ENCODE results near the gene KIAA1328.

Gene KIAA1328

DNA sequence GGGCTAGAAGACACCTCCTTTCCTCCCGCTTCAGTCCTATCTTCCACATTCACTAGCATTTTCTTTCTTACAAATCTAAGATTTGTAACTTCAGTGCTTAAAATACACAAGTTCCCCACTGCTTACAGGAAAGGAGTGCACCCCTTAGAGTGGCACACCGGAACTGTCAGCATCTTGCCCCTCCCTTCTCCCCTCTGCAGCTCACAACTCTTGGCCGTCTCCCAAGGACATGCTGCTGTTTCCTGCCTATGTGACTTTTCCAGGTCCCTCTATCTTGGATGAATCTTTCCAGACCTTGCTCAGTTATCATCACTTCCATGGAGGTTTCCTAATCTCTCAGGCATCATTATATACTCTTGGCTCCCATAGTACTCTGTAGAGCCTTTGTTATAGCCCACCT is 401.8 kb downstream of the KIAA1328 start:
- no peak overlapping the region for H3K4me3 ChIP-seq (replicated peaks; ENCODE audit: insufficient read depth, low read length)
- TF ChIP-seq, protein P1, sequence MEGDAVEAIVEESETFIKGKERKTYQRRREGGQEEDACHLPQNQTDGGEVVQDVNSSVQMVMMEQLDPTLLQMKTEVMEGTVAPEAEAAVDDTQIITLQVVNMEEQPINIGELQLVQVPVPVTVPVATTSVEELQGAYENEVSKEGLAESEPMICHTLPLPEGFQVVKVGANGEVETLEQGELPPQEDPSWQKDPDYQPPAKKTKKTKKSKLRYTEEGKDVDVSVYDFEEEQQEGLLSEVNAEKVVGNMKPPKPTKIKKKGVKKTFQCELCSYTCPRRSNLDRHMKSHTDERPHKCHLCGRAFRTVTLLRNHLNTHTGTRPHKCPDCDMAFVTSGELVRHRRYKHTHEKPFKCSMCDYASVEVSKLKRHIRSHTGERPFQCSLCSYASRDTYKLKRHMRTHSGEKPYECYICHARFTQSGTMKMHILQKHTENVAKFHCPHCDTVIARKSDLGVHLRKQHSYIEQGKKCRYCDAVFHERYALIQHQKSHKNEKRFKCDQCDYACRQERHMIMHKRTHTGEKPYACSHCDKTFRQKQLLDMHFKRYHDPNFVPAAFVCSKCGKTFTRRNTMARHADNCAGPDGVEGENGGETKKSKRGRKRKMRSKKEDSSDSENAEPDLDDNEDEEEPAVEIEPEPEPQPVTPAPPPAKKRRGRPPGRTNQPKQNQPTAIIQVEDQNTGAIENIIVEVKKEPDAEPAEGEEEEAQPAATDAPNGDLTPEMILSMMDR (IDR thresholded peaks at IDR 0.05; ENCODE audit: insufficient read depth, low read length), result no peak
- TF ChIP-seq GABPA (IDR thresholded peaks at IDR 0.05; ENCODE audit: low read depth), result no peak
- no peak for TF ChIP-seq SPI1 (IDR thresholded peaks at IDR 0.05; ENCODE audit: borderline replicate concordance, low read depth)
- no peak for TF ChIP-seq POLR2AphosphoS5 (IDR thresholded peaks at IDR 0.05; ENCODE audit: low read depth)
- TF ChIP-seq, protein P2, sequence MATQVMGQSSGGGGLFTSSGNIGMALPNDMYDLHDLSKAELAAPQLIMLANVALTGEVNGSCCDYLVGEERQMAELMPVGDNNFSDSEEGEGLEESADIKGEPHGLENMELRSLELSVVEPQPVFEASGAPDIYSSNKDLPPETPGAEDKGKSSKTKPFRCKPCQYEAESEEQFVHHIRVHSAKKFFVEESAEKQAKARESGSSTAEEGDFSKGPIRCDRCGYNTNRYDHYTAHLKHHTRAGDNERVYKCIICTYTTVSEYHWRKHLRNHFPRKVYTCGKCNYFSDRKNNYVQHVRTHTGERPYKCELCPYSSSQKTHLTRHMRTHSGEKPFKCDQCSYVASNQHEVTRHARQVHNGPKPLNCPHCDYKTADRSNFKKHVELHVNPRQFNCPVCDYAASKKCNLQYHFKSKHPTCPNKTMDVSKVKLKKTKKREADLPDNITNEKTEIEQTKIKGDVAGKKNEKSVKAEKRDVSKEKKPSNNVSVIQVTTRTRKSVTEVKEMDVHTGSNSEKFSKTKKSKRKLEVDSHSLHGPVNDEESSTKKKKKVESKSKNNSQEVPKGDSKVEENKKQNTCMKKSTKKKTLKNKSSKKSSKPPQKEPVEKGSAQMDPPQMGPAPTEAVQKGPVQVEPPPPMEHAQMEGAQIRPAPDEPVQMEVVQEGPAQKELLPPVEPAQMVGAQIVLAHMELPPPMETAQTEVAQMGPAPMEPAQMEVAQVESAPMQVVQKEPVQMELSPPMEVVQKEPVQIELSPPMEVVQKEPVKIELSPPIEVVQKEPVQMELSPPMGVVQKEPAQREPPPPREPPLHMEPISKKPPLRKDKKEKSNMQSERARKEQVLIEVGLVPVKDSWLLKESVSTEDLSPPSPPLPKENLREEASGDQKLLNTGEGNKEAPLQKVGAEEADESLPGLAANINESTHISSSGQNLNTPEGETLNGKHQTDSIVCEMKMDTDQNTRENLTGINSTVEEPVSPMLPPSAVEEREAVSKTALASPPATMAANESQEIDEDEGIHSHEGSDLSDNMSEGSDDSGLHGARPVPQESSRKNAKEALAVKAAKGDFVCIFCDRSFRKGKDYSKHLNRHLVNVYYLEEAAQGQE (IDR thresholded peaks at IDR 0.05; ENCODE audit: insufficient replicate concordance, low read depth), result no peak
- DNase-seq (ENCODE audit: low read depth in 1 of 2, low spot score in 1 of 2), result no peak
- H3K27ac ChIP-seq (replicated peaks), result no peak overlapping the region
- no peaks in the 10 kb centered on the region for H3K27me3 ChIP-seq (ENCODE audit: insufficient read depth, poor library complexity, severe bottlenecking)

DNA sequence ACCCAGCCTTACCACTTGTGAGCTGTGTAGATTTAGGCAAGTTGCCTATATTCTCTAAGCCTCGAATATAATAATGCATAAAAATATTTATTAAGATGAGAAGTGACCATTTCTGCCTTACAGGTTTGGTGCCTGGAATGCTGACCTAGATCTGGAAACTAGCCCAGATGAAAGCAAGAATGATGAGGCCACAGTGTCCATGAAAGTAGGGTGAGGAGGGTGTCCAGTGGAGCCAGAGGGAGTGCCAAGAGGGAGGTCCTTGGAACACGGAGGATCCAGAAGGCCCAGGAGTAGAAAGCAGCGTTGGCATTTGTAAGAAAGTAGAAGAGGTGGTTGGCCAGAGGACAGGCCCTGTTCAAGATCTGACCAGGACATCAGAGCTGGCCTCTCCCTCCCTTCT is 402.3 kb downstream of the KIAA1328 start:
- DNase-seq (ENCODE audit: low read depth in 1 of 2, low spot score in 1 of 2), result no peak

DNA sequence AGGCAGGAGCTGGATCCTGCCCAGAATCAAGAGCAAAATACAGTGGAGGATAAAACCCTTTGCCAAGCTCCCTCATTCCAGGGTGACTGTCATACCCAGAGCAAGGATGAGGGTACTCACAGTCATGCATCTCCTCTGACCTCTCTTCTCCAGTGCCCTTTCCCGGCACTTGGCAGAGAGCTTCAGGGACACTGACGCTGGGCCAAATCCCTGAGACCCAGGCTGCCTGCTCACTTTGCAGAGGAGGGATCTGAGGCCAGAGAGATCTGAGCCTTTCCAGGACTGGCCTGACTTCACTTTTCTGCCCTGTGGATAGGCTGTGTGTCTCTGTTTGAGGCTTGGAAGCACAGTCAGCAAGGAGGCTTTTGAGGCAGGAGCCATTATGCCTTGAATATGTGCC is 406.7 kb downstream of the KIAA1328 start:
- no peaks in the 10 kb centered on the region for H3K27me3 ChIP-seq (ENCODE audit: insufficient read depth, poor library complexity, severe bottlenecking)
- no peak overlapping the region for H3K27ac ChIP-seq (replicated peaks)
- H3K4me3 ChIP-seq (replicated peaks; ENCODE audit: insufficient read depth, low read length), result no peak overlapping the region
- DNase-seq (ENCODE audit: low read depth in 1 of 2, low spot score in 1 of 2), result no peak
- TF ChIP-seq GABPA (IDR thresholded peaks at IDR 0.05; ENCODE audit: low read depth) (no peak), POLR2AphosphoS5 (IDR thresholded peaks at IDR 0.05; ENCODE audit: low read depth) (no peak), SPI1 (IDR thresholded peaks at IDR 0.05; ENCODE audit: borderline replicate concordance, low read depth) (no peak)
- TF ChIP-seq, protein P2 (IDR thresholded peaks at IDR 0.05; ENCODE audit: insufficient replicate concordance, low read depth), result no peak
- TF ChIP-seq, protein P1 (IDR thresholded peaks at IDR 0.05; ENCODE audit: insufficient read depth, low read length), result no peak

More for the DNA sequence above, 402.3 kb downstream of the KIAA1328 start:
- Histone ChIP-seq H3K4me3 (replicated peaks; ENCODE audit: insufficient read depth, low read length) (no peak overlapping the region), H3K27ac (replicated peaks) (no peak overlapping the region), H3K27me3 (ENCODE audit: insufficient read depth, poor library complexity, severe bottlenecking) (no peaks in the 10 kb centered on the region)
- no peak for TF ChIP-seq GABPA (IDR thresholded peaks at IDR 0.05; ENCODE audit: low read depth)
- TF ChIP-seq POLR2AphosphoS5 (IDR thresholded peaks at IDR 0.05; ENCODE audit: low read depth), result no peak
- TF ChIP-seq SPI1 (IDR thresholded peaks at IDR 0.05; ENCODE audit: borderline replicate concordance, low read depth), result no peak
- TF ChIP-seq, protein P2 (IDR thresholded peaks at IDR 0.05; ENCODE audit: insufficient replicate concordance, low read depth), result no peak
- TF ChIP-seq, protein P1 (IDR thresholded peaks at IDR 0.05; ENCODE audit: insufficient read depth, low read length), result no peak
